NB4 (cell line): ENCODE results near the gene LIG3.
A peak's percentile ranks its signal among the peaks of the same experiment; 100 is the strongest.
"Not testable (repeated sequence)": the region's sequence is repeated elsewhere in the genome, so short reads cannot be mapped to it uniquely, and the experiment has no call there.

ENCODE experiments used
- DNase-seq: peaks from one replicate; pipeline ENCODE4 v3.0.0; 2010; ENCODE audit warnings: low read depth
- H3K4me3 ChIP-seq: one replicate; pipeline ENCODE4 v1.5.1; 2011; ENCODE audit warnings: mild to moderate bottlenecking, low read depth, low read length, moderate library complexity
- MYC ChIP-seq: IDR thresholded peaks from 2 replicates; pipeline ENCODE4 v1.6.1; 2011; ENCODE audit warnings: low read depth, low read length
- POLR2A ChIP-seq: IDR thresholded peaks from 2 replicates; pipeline ENCODE4 v1.6.1; 2011; ENCODE audit warnings: mild to moderate bottlenecking; ENCODE audit not compliant: insufficient read length; ENCODE audit errors: extremely low read depth
- TF ChIP-seq, protein P1 (sequence below): IDR thresholded peaks from one replicate; pipeline ENCODE4 v1.5.1; 2012; ENCODE audit warnings: low read depth, low read length
- TF ChIP-seq, protein P2 (sequence below): IDR thresholded peaks from 2 replicates; pipeline ENCODE4 v1.6.1; 2011; ENCODE audit warnings: low read depth, low read length

The LIG3 gene

DNA sequence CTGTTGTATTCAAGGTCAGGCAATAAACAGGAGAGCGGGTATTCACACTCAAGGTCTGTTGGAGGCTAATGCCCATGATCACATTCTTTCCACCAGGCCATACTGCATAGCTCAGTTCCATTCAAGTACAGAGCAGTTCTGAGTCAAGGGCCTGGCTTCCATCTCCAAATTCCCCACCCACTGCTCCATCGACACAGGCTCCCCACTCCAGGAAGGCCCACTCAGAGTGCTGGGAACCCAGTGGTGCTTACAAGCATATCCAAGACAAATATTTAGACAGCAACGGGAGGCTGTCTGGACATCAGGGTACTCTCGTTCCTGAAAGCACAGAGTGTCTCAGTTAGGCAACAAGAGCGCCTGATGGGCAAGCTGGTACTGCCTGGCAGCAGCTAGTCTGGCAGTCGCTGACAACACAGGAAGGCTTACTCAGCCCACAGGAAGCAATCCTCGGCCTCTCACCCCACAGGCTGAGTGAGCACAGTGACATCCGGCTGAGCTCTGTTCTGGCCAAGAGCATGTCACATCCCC lies 42.3 kb downstream of the LIG3 start:
- no peak overlapping the region for H3K4me3 ChIP-seq
- TF ChIP-seq MYC (no peak; the same call in 1 of the 2 replicates), POLR2A (no peak)
- TF ChIP-seq, protein P1, sequence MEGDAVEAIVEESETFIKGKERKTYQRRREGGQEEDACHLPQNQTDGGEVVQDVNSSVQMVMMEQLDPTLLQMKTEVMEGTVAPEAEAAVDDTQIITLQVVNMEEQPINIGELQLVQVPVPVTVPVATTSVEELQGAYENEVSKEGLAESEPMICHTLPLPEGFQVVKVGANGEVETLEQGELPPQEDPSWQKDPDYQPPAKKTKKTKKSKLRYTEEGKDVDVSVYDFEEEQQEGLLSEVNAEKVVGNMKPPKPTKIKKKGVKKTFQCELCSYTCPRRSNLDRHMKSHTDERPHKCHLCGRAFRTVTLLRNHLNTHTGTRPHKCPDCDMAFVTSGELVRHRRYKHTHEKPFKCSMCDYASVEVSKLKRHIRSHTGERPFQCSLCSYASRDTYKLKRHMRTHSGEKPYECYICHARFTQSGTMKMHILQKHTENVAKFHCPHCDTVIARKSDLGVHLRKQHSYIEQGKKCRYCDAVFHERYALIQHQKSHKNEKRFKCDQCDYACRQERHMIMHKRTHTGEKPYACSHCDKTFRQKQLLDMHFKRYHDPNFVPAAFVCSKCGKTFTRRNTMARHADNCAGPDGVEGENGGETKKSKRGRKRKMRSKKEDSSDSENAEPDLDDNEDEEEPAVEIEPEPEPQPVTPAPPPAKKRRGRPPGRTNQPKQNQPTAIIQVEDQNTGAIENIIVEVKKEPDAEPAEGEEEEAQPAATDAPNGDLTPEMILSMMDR = no peak
- TF ChIP-seq, protein P2, sequence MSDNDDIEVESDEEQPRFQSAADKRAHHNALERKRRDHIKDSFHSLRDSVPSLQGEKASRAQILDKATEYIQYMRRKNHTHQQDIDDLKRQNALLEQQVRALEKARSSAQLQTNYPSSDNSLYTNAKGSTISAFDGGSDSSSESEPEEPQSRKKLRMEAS = no peak
- DNase-seq = peak; percentile 86

DNA sequence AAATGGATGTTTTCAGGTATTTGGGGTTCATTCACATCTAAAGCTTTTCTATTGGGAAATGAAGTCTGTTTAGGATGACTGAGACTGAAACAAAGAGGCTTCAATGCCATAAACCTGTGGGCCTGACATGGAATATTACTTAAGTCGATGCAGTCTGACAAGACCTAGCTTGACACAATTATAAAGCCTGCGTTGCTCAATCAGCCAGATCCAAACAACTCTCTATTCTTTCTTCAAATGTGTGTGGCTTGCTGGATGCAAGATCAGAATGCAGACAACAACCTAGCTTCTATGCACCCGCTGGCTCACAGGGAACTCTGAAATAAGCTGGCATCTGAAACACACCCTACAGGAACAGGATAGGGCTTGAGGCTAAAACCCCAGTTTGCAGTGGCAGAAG lies 43.2 kb downstream of the LIG3 start:
- no peak for TF ChIP-seq POLR2A
- TF ChIP-seq, protein P2 = no peak
- TF ChIP-seq, protein P1 = no peak
- H3K4me3 ChIP-seq = no peak overlapping the region
- no peak for DNase-seq

DNA sequence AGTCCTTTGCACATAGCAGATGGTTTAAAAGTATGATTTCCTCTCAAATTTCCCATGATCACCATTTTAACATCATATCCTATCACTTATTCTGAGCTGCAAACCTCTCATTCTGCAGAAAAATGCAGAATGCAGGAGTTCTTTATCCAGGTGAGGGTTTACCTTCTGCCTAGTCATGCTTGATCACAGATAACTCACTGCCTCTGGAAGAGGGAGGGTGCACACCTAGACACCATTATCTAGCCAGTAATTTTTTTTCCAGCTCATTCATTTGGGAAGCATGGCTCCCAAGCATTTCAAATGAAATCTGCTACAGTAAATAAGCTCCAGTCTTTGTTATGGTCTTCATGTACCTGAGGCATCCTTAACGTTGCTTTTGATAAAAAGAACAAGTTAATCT lies 45.2 kb downstream of the LIG3 start:
- DNase-seq = no peak
- H3K4me3 ChIP-seq = no peak overlapping the region
- TF ChIP-seq, protein P2 = no peak
- TF ChIP-seq, protein P1 = no peak
- TF ChIP-seq POLR2A (no peak), MYC (no peak)

DNA sequence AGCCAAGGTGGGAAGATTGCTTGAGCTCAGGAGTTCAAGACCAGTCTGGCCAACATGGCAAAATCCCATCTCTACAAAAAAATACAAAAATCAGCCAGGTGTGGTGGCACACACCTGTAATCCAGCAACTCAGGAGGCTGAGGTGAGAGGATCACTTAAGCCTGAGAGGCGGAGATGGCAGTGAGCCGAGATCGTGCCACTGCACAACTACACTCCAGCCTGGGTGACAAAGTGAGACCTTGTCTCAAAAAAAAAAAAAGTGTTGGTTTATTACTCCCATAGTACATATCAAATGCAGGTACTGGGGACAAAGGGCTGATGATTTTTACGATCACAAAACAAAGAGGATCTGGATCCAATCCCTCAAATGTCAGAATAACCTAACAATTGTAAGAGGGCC lies 47.8 kb downstream of the LIG3 start:
- H3K4me3 ChIP-seq, DNase-seq: not testable (repeated sequence)

DNA sequence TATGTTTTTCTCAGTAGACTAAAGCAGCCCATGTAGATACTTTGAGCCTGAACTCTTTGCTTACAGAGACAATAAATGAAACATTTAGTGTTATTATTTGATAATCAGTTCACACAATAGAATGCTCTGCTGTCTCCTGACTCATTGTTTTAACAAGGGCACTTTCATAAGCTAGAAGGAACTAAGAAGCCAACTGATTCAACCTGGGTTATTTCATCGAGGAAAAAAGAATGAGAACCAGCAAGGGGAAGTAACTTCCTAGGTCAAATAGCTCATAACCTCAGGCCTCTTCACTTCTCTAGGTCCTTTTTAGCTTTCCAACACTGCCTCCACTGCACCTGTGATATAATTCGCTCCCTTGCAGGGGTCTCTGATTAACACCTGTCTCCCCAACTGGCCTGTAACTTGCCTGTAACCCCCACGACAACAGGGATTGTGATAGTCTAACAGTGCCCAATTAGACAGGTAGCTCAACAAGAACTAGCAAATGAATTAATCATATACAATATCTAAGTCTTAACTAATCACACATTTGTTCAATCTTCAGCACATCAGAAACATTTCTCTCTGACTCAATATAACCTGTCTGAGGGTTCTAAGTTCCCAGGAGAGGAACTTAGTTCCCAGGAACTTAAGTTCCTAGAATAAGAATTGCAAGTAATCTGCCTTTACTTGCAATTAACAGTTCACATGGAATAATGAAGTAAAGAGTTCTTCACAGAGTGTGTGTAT lies 48.4 kb downstream of the LIG3 start:
- DNase-seq = peak; percentile 76
- no peak overlapping the region for H3K4me3 ChIP-seq
- no peak for TF ChIP-seq POLR2A
- TF ChIP-seq, protein P1 = no peak
- no peak for TF ChIP-seq MYC
- TF ChIP-seq, protein P2 = no peak

DNA sequence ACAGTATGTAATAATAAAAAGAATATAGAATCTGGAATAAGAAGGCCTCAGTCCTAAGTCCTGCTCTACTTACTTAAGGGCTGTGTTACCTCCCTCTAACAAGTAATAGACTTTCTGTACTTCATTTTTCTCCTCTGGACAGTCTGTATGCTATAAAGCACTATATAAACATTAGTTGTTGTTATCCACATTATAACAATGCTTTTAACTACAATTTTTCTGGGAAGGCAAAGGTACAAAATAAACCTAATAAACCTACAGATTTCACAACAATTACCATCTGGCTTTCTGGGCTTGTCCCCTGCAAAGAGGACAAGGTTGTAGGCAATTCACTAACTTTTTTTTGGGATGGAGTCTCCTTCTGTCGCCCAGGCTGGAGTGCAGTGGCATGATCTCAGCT lies 50.5 kb downstream of the LIG3 start:
- H3K4me3 ChIP-seq = no peak overlapping the region
- TF ChIP-seq, protein P2 = no peak
- TF ChIP-seq, protein P1 = no peak
- no peak for TF ChIP-seq MYC
- TF ChIP-seq POLR2A = no peak
- no peak for DNase-seq
